Cortex of kidney (tissue), 1 donor: ENCODE results near the gene NEDD4L.

Source experiments
- DNase-seq: peaks from one replicate; lab custom pipeline; 2025; lab: John Stamatoyannopoulos, UW

NEDD4L gene

GRCh38 chr18:58348951-58349350 lies 304.9 kb downstream of the NEDD4L start:
- no peak for DNase-seq

- no peak for DNase-seq
Observed at GRCh38 chr18:58349650-58350049, 305.6 kb downstream of the NEDD4L start.

GRCh38 chr18:58350526-58350925 lies 306.5 kb downstream of the NEDD4L start:
- DNase-seq = no peak

- DNase-seq = no peak
Observed at GRCh38 chr18:58351776-58352175, 307.8 kb downstream of the NEDD4L start.

GRCh38 chr18:58353581-58353980 lies 309.6 kb downstream of the NEDD4L start:
- DNase-seq = no peak

- no peak for DNase-seq
Observed at GRCh38 chr18:58354051-58354450, 310.0 kb downstream of the NEDD4L start.

GRCh38 chr18:58354791-58355190 lies 310.8 kb downstream of the NEDD4L start:
- DNase-seq = no peak

- no peak for DNase-seq
Observed at GRCh38 chr18:58355243-58355642, 311.2 kb downstream of the NEDD4L start.

- DNase-seq = no peak
Observed at GRCh38 chr18:58359218-58359617, 315.2 kb downstream of the NEDD4L start.

- DNase-seq = no peak
Observed at GRCh38 chr18:58359620-58360019, 315.6 kb downstream of the NEDD4L start.

- no peak for DNase-seq
Observed at GRCh38 chr18:58360324-58360723, 316.3 kb downstream of the NEDD4L start.

GRCh38 chr18:58361212-58361611 lies 317.2 kb downstream of the NEDD4L start:
- no peak for DNase-seq

GRCh38 chr18:58362027-58362575 lies 318.1 kb downstream of the NEDD4L start:
- DNase-seq = no peak

GRCh38 chr18:58362829-58363271 lies 318.8 kb downstream of the NEDD4L start:
- DNase-seq = no peak

- no peak for DNase-seq
Observed at GRCh38 chr18:58363767-58364540, 319.9 kb downstream of the NEDD4L start.

- no peak for DNase-seq
Observed at GRCh38 chr18:58364876-58365528, 321.0 kb downstream of the NEDD4L start.

GRCh38 chr18:58367425-58368140 lies 323.6 kb downstream of the NEDD4L start:
- DNase-seq = no peak

GRCh38 chr18:58369616-58370015 lies 325.6 kb downstream of the NEDD4L start:
- no peak for DNase-seq

GRCh38 chr18:58370038-58370580 lies 326.1 kb downstream of the NEDD4L start:
- DNase-seq = no peak

- DNase-seq = no peak
Observed at GRCh38 chr18:58370612-58371011, 326.6 kb downstream of the NEDD4L start.

GRCh38 chr18:58373481-58373880 lies 329.5 kb downstream of the NEDD4L start:
- DNase-seq = no peak

GRCh38 chr18:58375051-58375450 lies 331.0 kb downstream of the NEDD4L start:
- no peak for DNase-seq
